GM12892 (cell line): ENCODE results near the gene PPP2R5C.

Source experiments
- POLR2A ChIP-seq: IDR thresholded peaks from 2 replicates; pipeline ENCODE4 v1.6.1; 2011; ENCODE audit warnings: low read depth, low read length, control low read depth
- POLR2AphosphoS5 ChIP-seq: IDR thresholded peaks from 2 replicates; pipeline ENCODE4 v1.6.1; 2011; ENCODE audit warnings: low read depth, low read length, control low read depth

- TF ChIP-seq POLR2A (no peak), POLR2AphosphoS5 (no peak)
Observed at GRCh38 chr14:101939646-101940170, 178.2 kb downstream of the PPP2R5C start.
